HG02885 (cell line): ENCODE results near the gene TNNC2.

Source experiments
- ATAC-seq: cut with Tn5 transposase; IDR thresholded peaks from one replicate; pipeline ENCODE4 v1.9.1; 2021; ENCODE audit warnings: mild to moderate bottlenecking; ENCODE audit not compliant: unreplicated experiment, poor library complexity

TNNC2 gene

GRCh38 chr20:45788351-45788750 is 38.8 kb downstream of the TNNC2 start:
- no peak for ATAC-seq

- ATAC-seq, result no peak
Observed at GRCh38 chr20:45783656-45784294, 43.3 kb downstream of the TNNC2 start.

DNA sequence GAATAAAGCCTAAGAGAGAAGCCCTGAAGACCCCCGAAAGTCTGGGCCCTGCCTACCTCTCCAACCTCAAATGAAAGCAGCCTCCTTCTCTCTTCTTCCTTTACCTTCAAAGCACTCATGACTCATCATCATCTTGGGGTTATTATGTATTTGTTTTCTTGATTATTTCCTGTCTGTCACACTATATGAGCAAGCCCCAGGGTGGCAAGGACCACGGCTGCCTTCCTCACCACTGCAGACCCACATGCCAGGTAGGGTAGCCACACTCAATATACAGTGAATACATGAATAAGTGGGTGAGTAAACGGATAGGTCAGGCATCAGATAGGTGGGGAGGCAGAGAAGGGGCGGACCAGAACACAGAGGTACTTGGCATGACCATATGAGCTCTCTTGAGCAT is 44.2 kb downstream of the TNNC2 start:
- no peak for ATAC-seq

DNA sequence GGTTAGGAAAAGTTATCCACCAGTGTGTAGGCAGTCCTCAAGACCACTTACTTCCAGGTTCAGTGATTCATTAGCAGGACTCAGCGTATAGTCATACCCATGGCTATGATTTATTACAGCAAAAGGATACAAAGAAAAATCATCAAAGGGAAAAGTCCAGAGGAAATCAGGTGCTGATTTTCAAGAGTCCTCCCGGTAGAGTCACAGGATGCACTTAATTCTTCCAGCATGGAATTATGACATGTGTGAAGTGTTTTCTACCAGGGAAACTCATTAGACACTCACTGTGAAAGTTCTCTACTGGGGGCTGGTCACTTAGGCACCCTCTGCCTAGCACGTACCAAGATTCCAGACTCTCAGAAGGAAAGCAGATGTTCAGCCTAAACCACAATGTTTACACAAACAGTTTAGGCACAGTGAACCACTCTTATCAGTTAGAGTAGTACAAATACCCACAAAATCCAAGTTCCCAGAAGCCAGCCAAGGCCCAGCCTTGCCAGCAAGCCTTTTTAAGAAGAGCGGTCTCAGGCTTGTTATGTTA is 45.7 kb downstream of the TNNC2 start:
- ATAC-seq, result no peak

DNA sequence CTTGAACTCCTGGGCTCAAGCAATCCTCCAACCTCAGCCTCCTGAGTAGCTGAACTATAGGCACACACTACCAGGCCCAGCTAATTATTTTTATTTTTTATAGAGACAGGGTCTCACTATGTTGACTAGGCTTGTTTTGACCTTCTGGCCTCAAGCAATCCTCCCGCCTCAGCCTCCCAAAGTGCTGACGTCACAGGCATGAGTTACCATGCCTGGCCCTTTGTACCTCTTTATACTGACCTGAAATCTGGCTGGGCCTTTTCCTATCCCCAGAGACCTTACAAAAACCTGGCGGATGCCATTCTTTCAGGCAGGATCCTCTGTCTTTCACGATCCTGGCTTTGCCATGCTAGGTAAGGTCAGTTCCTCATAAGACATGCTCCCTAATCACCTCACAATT is 47.0 kb downstream of the TNNC2 start:
- no peak for ATAC-seq

DNA sequence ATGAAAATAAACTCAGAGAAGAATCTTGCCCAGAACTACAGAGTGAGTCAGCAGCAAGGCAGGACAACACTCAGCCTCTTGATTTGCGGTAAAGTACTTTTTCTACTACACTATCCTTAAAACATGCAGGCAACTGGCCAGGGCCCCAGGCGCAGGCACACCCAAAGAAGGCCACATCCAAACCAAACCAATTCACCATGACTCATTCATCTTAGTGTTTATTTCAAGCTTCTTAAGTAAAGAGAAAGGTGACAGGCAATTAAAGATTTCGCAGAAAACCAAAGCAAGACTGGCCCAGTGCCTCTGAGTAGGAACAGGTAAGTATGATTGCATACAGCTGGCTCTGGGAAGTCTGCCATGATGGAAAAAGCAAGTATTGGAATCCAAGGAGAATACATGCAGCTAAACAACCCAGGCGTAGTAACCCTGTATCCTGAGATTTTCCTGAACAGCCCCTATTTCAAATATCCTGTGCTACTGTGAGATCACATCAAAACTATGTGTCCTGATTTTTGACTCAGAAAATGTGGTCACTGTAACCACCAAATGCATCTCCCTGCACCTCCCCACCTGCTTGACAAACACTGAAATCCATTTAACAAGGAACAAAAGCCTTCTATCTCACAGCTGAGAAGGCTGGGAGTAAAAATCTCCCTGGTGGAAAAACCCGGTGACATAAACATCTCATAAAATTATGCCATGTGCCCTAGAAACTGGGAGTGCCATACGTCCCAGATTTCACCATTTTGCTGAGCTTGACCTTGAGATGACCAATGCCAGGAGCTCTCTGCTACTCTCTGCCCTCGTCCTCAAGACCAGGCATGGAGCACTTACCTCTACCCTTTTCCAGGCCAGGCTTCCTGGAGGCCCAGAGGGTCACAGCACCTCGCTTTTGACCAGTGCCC is 47.8 kb downstream of the TNNC2 start:
- ATAC-seq, result no peak

DNA sequence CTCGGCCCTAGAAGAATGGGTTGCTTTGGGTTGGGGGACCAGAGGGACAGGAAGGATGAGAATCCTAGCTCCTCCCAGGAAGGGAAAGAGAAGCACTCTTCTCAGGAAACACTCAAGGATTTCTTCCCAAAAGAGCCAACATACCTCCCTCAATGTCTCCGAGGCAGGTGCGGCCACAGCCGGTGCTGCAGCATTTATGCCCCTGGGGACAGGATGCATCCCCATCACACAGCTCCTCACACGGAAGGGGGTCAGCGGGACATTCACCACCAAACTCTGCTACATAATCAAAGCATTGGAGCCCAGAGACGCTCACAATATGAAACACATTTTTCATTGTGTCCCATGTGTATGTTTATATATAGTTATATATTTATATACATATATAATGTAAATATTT is 50.2 kb downstream of the TNNC2 start:
- no peak for ATAC-seq

- no peak for ATAC-seq
Observed at GRCh38 chr20:45775411-45775810, 51.7 kb downstream of the TNNC2 start.

- ATAC-seq, result no peak
Observed at GRCh38 chr20:45774945-45775344, 52.2 kb downstream of the TNNC2 start.
